Cortex of kidney (tissue), 1 donor: ENCODE measurements around the gene BHLHE23.

Experiments used
- DNase-seq: peaks from one replicate; lab custom pipeline; 2025; lab: John Stamatoyannopoulos, UW

The BHLHE23 gene

GRCh38 chr20:63025534-63026331 lies 19.0 kb upstream of the BHLHE23 start:
- no peak for DNase-seq

GRCh38 chr20:63024573-63025392 lies 18.0 kb upstream of the BHLHE23 start:
- DNase-seq: no peak

- no peak for DNase-seq
Measured at GRCh38 chr20:63023936-63024571, 17.3 kb upstream of the BHLHE23 start.

GRCh38 chr20:63023071-63023935 lies 16.5 kb upstream of the BHLHE23 start:
- DNase-seq: no peak

GRCh38 chr20:63022501-63022900 lies 15.7 kb upstream of the BHLHE23 start:
- DNase-seq: no peak

- DNase-seq: no peak
Measured at GRCh38 chr20:63021356-63022321, 14.9 kb upstream of the BHLHE23 start.

GRCh38 chr20:63020681-63021080 lies 13.9 kb upstream of the BHLHE23 start:
- no peak for DNase-seq

- DNase-seq: no peak
Measured at GRCh38 chr20:63017826-63018411, 11.2 kb upstream of the BHLHE23 start.

- no peak for DNase-seq
Measured at GRCh38 chr20:63017076-63017825, 10.5 kb upstream of the BHLHE23 start.

GRCh38 chr20:63016514-63017075 lies 9.8 kb upstream of the BHLHE23 start:
- no peak for DNase-seq

- DNase-seq: no peak
Measured at GRCh38 chr20:63015662-63016361, 9.0 kb upstream of the BHLHE23 start.

GRCh38 chr20:63015147-63015661 lies 8.4 kb upstream of the BHLHE23 start:
- no peak for DNase-seq

- DNase-seq: no peak
Measured at GRCh38 chr20:63014710-63015109, 7.9 kb upstream of the BHLHE23 start.

- no peak for DNase-seq
Measured at GRCh38 chr20:63014287-63014686, 7.5 kb upstream of the BHLHE23 start.

- no peak for DNase-seq
Measured at GRCh38 chr20:63013207-63013606, 6.4 kb upstream of the BHLHE23 start.

- DNase-seq: no peak
Measured at GRCh38 chr20:63011798-63012197, 5.0 kb upstream of the BHLHE23 start.

- DNase-seq: no peak
Measured at GRCh38 chr20:63009988-63010769, 3.4 kb upstream of the BHLHE23 start.
